Peyer's patch (tissue), 4 donors: ENCODE measurements around the gene NCKIPSD.

Experiments used
- CTCF ChIP-seq, 6 experiments: fragments of 450-650 bp in 4 of 6; fragments of 200-600 bp in 2 of 6; sonication (generic) in 1 of 6; IDR thresholded peaks; one replicate each; pipeline ENCODE4 v1.5.1; 2017 to 2019; ENCODE audit warnings: antibody characterized with exemption in 6 of 6, mild to moderate bottlenecking in 3 of 6, moderate library complexity in 1 of 6
- POLR2A ChIP-seq, 2 donors: fragments of 450-650 bp; IDR thresholded peaks; one replicate each; pipeline ENCODE4 v1.5.1; 2017; ENCODE audit warnings: antibody characterized with exemption in 2 of 2, mild to moderate bottlenecking in 2 of 2, moderate library complexity in 2 of 2

- TF ChIP-seq CTCF (IDR thresholded peaks at IDR 0.05) (no peak), POLR2A (IDR thresholded peaks at IDR 0.05) (peak; percentile 71 to 87)
These were observed 31.4 kb upstream of the NCKIPSD start, which contains the start of gene IP6K2 for GRCh38 chr3:48716982-48717746.
